Esophagus squamous epithelium (tissue), 4 donors: ENCODE data around the gene ZC3H18.

Experiments used
- CTCF ChIP-seq, 6 experiments: fragments of 450-650 bp in 4 of 6; fragments of 200-600 bp in 2 of 6; sonication (generic) in 2 of 6; IDR thresholded peaks; one replicate each; pipeline ENCODE4 v1.5.1; 2016 to 2019; ENCODE audit warnings: antibody characterized with exemption in 6 of 6, mild to moderate bottlenecking in 4 of 6, moderate library complexity in 4 of 6
- POLR2A ChIP-seq, 4 donors: fragments of 450-650 bp; IDR thresholded peaks; one replicate each; pipeline ENCODE4 v1.6.1; 2017; ENCODE audit warnings: antibody characterized with exemption in 4 of 4, mild to moderate bottlenecking in 4 of 4, moderate library complexity in 3 of 4

- TF ChIP-seq CTCF (IDR thresholded peaks at IDR 0.05) (no peak), POLR2A (IDR thresholded peaks at IDR 0.05) (no peak)
Measured at GRCh38 chr16:88595921-88596320, 25.7 kb downstream of the ZC3H18 start.
